ENCODE data around the gene CDK18. TPM values are rescaled to one million over a fixed set of nuclear protein-coding genes. Genes with fewer than 3 reads are reported as not detected.

Gene CDK18
- total and polyA plus RNA-seq, 9 of the 15 experiments (the other 6 are each of a cell fraction or from before 2014, with no cell fraction given), result 0.05 to 0.69 (median 0.17) TPM; not detected in 2

- FAIRE-seq, result no peak
- TF ChIP-seq MAFG (tag; conservative IDR thresholded peaks at IDR 0.05) (no peak), XRCC5 (IDR thresholded peaks at IDR 0.05; ENCODE audit: low read depth, low read length) (no peak), FOXK1 (CRISPR knock-in tag; IDR thresholded peaks at IDR 0.05; ENCODE audit: borderline replicate concordance) (no peak), MIER1 (IDR thresholded peaks at IDR 0.05; ENCODE audit: low read depth) (no peak), CREBBP (IDR thresholded peaks at IDR 0.05; ENCODE audit: low read depth, low read length) (no peak), ADNP (tag; IDR thresholded peaks at IDR 0.05) (no peak), PML (IDR thresholded peaks at IDR 0.05; ENCODE audit: low read length) (no peak), ZNF282 (CRISPR knock-in tag; IDR thresholded peaks at IDR 0.05) (no peak), IRF1 (CRISPR knock-in tag; IDR thresholded peaks at IDR 0.05; ENCODE audit: borderline replicate concordance) (no peak), ZNF77 (CRISPR knock-in tag; IDR thresholded peaks at IDR 0.05) (no peak), DACH1 (IDR thresholded peaks at IDR 0.05; ENCODE audit: partially characterized antibody) (no peak), EWSR1 (IDR thresholded peaks at IDR 0.05; ENCODE audit: borderline replicate concordance, low read depth, partially characterized antibody) (no peak), CUX1 (CRISPR knock-in tag; IDR thresholded peaks at IDR 0.05) (no peak)
- in situ Hi-C loops (cut with MboI), result no loop called here
Measured at GRCh38 chr1:205497351-205497750, 7.1 kb upstream of the CDK18 start.

More at GRCh38 chr1:205497351-205497750, 7.1 kb upstream of the CDK18 start:
- Histone ChIP-seq H3K27me3 (ENCODE audit: control insufficient read depth in 2 of 2, insufficient read depth in 2 of 2, low read length in 2 of 2) (peaks cover 23 to 63% of the 10 kb centered on the region in 2 experiments; a peak in 4 of 5 replicates), H2AFZ (ENCODE audit: low read depth, low read length) (no peak overlapping the region), H3K4me1 (replicated peaks in 1 of 2; ENCODE audit: control insufficient read depth in 2 of 2, insufficient read depth in 2 of 2, low read length in 2 of 2) (peaks cover 4 to 11% of the 10 kb centered on the region in 2 experiments; a peak in 3 of 5 replicates), H3K4me3 (no peak overlapping the region), H3K79me2 (ENCODE audit: control insufficient read depth, insufficient read depth, low read length) (no peaks in the 10 kb centered on the region), H3K27ac (ENCODE audit: extremely low read depth, low read depth, low read length) (no peak overlapping the region), H3K4me2 (ENCODE audit: insufficient read depth, low read length) (no peak overlapping the region), H3K9me1 (ENCODE audit: control insufficient read depth, insufficient read depth, low read length) (no peaks in the 10 kb centered on the region), H3K9me3 (replicated peaks; ENCODE audit: control insufficient read depth, insufficient read depth, low read depth, low read length) (no peaks in the 10 kb centered on the region), H3K36me3 (ENCODE audit: control insufficient read depth, insufficient read depth, low read length) (no peaks in the 10 kb centered on the region), H4K20me1 (replicated peaks; ENCODE audit: control insufficient read depth, insufficient read depth, low read length) (0 out of 2 replicates have a peak, but pooled peaks cover 5% of the 10 kb centered on the region), H3K9ac (ENCODE audit: insufficient read depth in 1 of 2, low read depth in 2 of 2, low read length in 2 of 2) (no peak overlapping the region)
- intact Hi-C loops (cut with micrococcal nuclease), result no loop called here
- POLR2A ChIA-PET, result no interaction called here
- no peak for DNase-seq (ENCODE audit: extremely low read depth in 1 of 4, low spot score in 3 of 4)
- ATAC-seq, result no peak
- CTCF ChIA-PET (ENCODE audit: low intra/inter-chr PET ratio), result interaction anchor here (0.7 kb wide), 1 partner anchor 9 kb away, joined by 4 read pairs; no protein-coding TSS in a partner anchor
- BruUV-seq (replicated peaks), result no TSS peak
- WGBS (ENCODE audit: insufficient coverage, low coverage, missing lambda C conversion rate), result 3% methylated on average over 7 of the region's 7 CpGs
